Keratinocyte (primary cell): ENCODE data around the gene DST.

Experiments used
- EZH2 ChIP-seq: IDR thresholded peaks from one replicate; pipeline ENCODE4 v1.6.1; 2012; ENCODE audit warnings: inconsistent platforms, mild to moderate bottlenecking, low read length, moderate library complexity
- TF ChIP-seq, protein P1 (sequence below), 3 experiments: IDR thresholded peaks in 1 of 3; conservative IDR thresholded peaks in 1 of 3; optimal IDR thresholded peaks in 1 of 3; 2 replicates in 2 of 3; 3 replicates in 1 of 3; pipeline versions ENCODE3 to v1.5.1; 2011; ENCODE audit warnings: low read length in 3 of 3, mild to moderate bottlenecking in 3 of 3, moderate library complexity in 2 of 3, control low read depth in 1 of 3, inconsistent platforms in 1 of 3; ENCODE audit not compliant: insufficient read depth in 2 of 3; ENCODE audit errors: extremely low read depth in 1 of 3

DNA sequence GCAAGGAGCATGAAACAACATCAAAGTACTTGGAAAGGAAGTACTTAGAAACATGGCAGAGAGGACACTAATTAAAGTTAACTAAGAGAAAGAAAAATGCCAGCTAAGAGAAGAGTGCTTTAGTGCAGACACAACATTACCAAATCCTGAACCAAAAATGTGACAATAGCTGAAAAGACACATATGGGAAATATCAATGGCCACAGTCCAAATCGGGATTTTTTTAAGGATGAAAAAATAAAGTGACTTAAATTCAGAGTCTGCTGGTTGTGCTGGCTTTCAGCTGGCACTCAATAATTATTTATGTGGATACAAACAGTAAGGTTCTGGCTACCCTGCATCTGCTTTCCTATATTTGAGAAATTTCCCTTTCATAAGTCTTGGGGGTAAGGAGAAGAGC lies 12.6 kb upstream of the DST start:
- no peak for TF ChIP-seq EZH2
- TF ChIP-seq, protein P1, sequence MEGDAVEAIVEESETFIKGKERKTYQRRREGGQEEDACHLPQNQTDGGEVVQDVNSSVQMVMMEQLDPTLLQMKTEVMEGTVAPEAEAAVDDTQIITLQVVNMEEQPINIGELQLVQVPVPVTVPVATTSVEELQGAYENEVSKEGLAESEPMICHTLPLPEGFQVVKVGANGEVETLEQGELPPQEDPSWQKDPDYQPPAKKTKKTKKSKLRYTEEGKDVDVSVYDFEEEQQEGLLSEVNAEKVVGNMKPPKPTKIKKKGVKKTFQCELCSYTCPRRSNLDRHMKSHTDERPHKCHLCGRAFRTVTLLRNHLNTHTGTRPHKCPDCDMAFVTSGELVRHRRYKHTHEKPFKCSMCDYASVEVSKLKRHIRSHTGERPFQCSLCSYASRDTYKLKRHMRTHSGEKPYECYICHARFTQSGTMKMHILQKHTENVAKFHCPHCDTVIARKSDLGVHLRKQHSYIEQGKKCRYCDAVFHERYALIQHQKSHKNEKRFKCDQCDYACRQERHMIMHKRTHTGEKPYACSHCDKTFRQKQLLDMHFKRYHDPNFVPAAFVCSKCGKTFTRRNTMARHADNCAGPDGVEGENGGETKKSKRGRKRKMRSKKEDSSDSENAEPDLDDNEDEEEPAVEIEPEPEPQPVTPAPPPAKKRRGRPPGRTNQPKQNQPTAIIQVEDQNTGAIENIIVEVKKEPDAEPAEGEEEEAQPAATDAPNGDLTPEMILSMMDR (optimal IDR thresholded peaks at IDR 0.05 in 1 of 3, IDR thresholded peaks at IDR 0.05 in 1 of 3, conservative IDR thresholded peaks at IDR 0.05 in 1 of 3; ENCODE audit: extremely low read depth in 1 of 3, insufficient read depth in 2 of 3, low read length in 3 of 3), result no peak
